Measurements from ENCODE around the gene MRPL17.

MRPL17 gene

GRCh38 chr11:6633422-6634408 lies 49.4 kb downstream of the MRPL17 start:
- H3K4me3 ChIP-seq (ENCODE audit: low read depth, low read length) = no peak overlapping the region
- TF ChIP-seq CTCF (IDR thresholded peaks at IDR 0.05; ENCODE audit: low read depth, low read length) = no peak

GRCh38 chr11:6632116-6633073 lies 50.7 kb downstream of the MRPL17 start:
- no peak overlapping the region for H3K4me3 ChIP-seq (ENCODE audit: low read depth, low read length)
- TF ChIP-seq CTCF (IDR thresholded peaks at IDR 0.05; ENCODE audit: low read depth, low read length) = no peak

- no peak for TF ChIP-seq CTCF (IDR thresholded peaks at IDR 0.05; ENCODE audit: low read depth, low read length)
Observed at GRCh38 chr11:6631361-6631890, 51.7 kb downstream of the MRPL17 start.

GRCh38 chr11:6630632-6631291 lies 52.4 kb downstream of the MRPL17 start:
- no peak for TF ChIP-seq CTCF (IDR thresholded peaks at IDR 0.05; ENCODE audit: low read depth, low read length)
- H3K4me3 ChIP-seq (ENCODE audit: low read depth, low read length) = no peak overlapping the region

More at GRCh38 chr11:6631361-6631890, 51.7 kb downstream of the MRPL17 start:
- H3K4me3 ChIP-seq (ENCODE audit: low read depth, low read length) = no peak overlapping the region

Measured in WI38 (cell line).